SK-N-SH (cell line): ENCODE measurements around the gene SH2B2. TPM values are rescaled to one million over a fixed set of nuclear protein-coding genes. Genes with fewer than 3 reads are reported as not detected.

ENCODE experiments used
- CTCF ChIA-PET: fragments of 300-600, 350-600 bp; formaldehyde crosslinking; extraction: SDS; loops from one replicate; lab custom pipeline; 2021; lab: Yijun Ruan, JAX
- POLR2A ChIA-PET: fragments of 350-600 bp; sonication (Branson Sonifier 250); formaldehyde crosslinking; extraction: SDS; loops from one replicate; lab custom pipeline; 2020; ENCODE audit warnings: antibody characterized with exemption, inconsistent platforms; lab: Yijun Ruan, JAX
- DNase-seq: peaks from one replicate; pipeline ENCODE4 v3.0.0; 2012
- H2AFZ ChIP-seq: fragments of 200-600 bp; sonication (generic); 2 replicates; pipeline ENCODE4 v1.8.1; 2016; ENCODE audit warnings: antibody characterized with exemption, mild to moderate bottlenecking, low read depth
- H3F3A ChIP-seq: fragments of 200-600 bp; sonication (generic); replicated peaks from 2 replicates; pipeline ENCODE3; 2016; ENCODE audit warnings: antibody characterized with exemption, mild to moderate bottlenecking; ENCODE audit not compliant: insufficient read depth
- H3K27ac ChIP-seq, 2 experiments: fragments of 200-500 bp in 1 of 2; fragments of 200-600 bp in 1 of 2; sonication (Bioruptor generic) in 1 of 2; sonication (generic), shearing (Covaris generic) in 1 of 2; 2 replicates each; pipeline versions ENCODE4 v1.5.1 to v1.6.1; 2014 to 2016; ENCODE audit warnings: low read depth in 2 of 2, inconsistent platforms in 1 of 2, low read length in 1 of 2, mild to moderate bottlenecking in 1 of 2, mixed read lengths in 1 of 2
- H3K27me3 ChIP-seq: fragments of 200-600 bp; sonication (generic), shearing (Covaris generic); 2 replicates; pipeline ENCODE4 v1.6.1; 2016; ENCODE audit warnings: mixed run types; ENCODE audit not compliant: insufficient read depth
- H3K36me3 ChIP-seq, 2 experiments: fragments of 200-500 bp in 1 of 2; fragments of 200-600 bp in 1 of 2; sonication (Bioruptor generic) in 1 of 2; sonication (generic) in 1 of 2; replicated peaks in 1 of 2; 2 replicates each; pipeline versions ENCODE3 to v1.5.1; 2014 to 2016; ENCODE audit warnings: low read length in 1 of 2, mild to moderate bottlenecking in 1 of 2; ENCODE audit not compliant: insufficient read depth in 2 of 2, control insufficient read depth in 1 of 2
- H3K4me1 ChIP-seq, 2 experiments: fragments of 200-500 bp in 1 of 2; fragments of 200-600 bp in 1 of 2; sonication (Bioruptor generic) in 1 of 2; sonication (generic), shearing (Covaris generic) in 1 of 2; 2 replicates each; pipeline versions ENCODE4 v1.5.1 to v1.6.1; 2014 to 2016; ENCODE audit warnings: low read depth in 1 of 2, low read length in 1 of 2, mixed run types in 1 of 2; ENCODE audit not compliant: insufficient read depth in 2 of 2, control insufficient read depth in 1 of 2
- H3K4me2 ChIP-seq: fragments of 200-600 bp; sonication (generic), shearing (Covaris generic); 2 replicates; pipeline ENCODE4 v1.6.1; 2017; ENCODE audit warnings: mixed run types
- H3K4me3 ChIP-seq, 2 experiments: fragments of 200-500 bp in 1 of 2; fragments of 200-600 bp in 1 of 2; sonication (Bioruptor generic) in 1 of 2; sonication (generic), shearing (Covaris generic) in 1 of 2; 2 replicates each; pipeline versions ENCODE4 v1.5.1 to v1.8.1; 2014 to 2016; ENCODE audit warnings: low read depth in 2 of 2, inconsistent platforms in 1 of 2, low read length in 1 of 2, mild to moderate bottlenecking in 1 of 2, mixed read lengths in 1 of 2, moderate library complexity in 1 of 2
- H3K79me2 ChIP-seq: fragments of 200-600 bp; sonication (generic); 2 replicates; pipeline ENCODE4 v1.8.1; 2017; ENCODE audit warnings: mild to moderate bottlenecking; ENCODE audit not compliant: insufficient read depth
- H3K9ac ChIP-seq: fragments of 200-600 bp; sonication (generic); 2 replicates; pipeline ENCODE4 v1.6.1; 2017; ENCODE audit warnings: mixed run types
- H3K9me2 ChIP-seq: fragments of 200-600 bp; sonication (generic); 2 replicates; pipeline ENCODE4 v1.6.1; 2017; ENCODE audit warnings: mixed run types
- H3K9me3 ChIP-seq: fragments of 200-600 bp; sonication (generic); 2 replicates; pipeline ENCODE4 v1.6.1; 2017; ENCODE audit warnings: mixed run types, mild to moderate bottlenecking, moderate library complexity
- H4K20me1 ChIP-seq: fragments of 200-600 bp; sonication (generic); 2 replicates; pipeline ENCODE4 v1.6.1; 2017; ENCODE audit warnings: mild to moderate bottlenecking, mixed run types; ENCODE audit not compliant: insufficient read depth
- EP300 ChIP-seq, 2 experiments: IDR thresholded peaks; 2 replicates each; pipeline versions ENCODE4 v1.4.0 to v1.6.1; 2012; ENCODE audit warnings: borderline replicate concordance in 1 of 2, low read depth in 1 of 2, low read length in 1 of 2
- EZH2phosphoT487 ChIP-seq: fragments of 200-600 bp; sonication (generic); IDR thresholded peaks from 2 replicates; pipeline ENCODE4 v1.6.1; 2017; ENCODE audit warnings: low read depth, mixed run types, mild to moderate bottlenecking, antibody characterized with exemption, moderate library complexity, borderline replicate concordance
- GABPA ChIP-seq: IDR thresholded peaks from 2 replicates; pipeline ENCODE4 v1.4.0; 2012; ENCODE audit warnings: low read depth, mild to moderate bottlenecking
- NFIC ChIP-seq: IDR thresholded peaks from 2 replicates; pipeline ENCODE4 v1.4.0; 2012; ENCODE audit warnings: borderline replicate concordance
- NRF1 ChIP-seq: IDR thresholded peaks from 2 replicates; pipeline ENCODE4 v1.6.1; 2012; ENCODE audit warnings: low read depth, mild to moderate bottlenecking, low read length
- PBX3 ChIP-seq: IDR thresholded peaks from 2 replicates; pipeline ENCODE4; 2012
- RAD21 ChIP-seq: IDR thresholded peaks from 2 replicates; pipeline ENCODE4 v1.6.1; 2012; ENCODE audit warnings: mild to moderate bottlenecking, low read length
- RCOR1 ChIP-seq: fragments of 150-350 bp; IDR thresholded peaks from 2 replicates; pipeline ENCODE4 v1.6.1; 2017; ENCODE audit warnings: antibody characterized with exemption, low read length
- SIN3A ChIP-seq: IDR thresholded peaks from 2 replicates; pipeline ENCODE4 v1.6.1; 2012; ENCODE audit warnings: low read depth, mild to moderate bottlenecking, low read length, moderate library complexity, borderline replicate concordance
- SMC3 ChIP-seq: IDR thresholded peaks from 2 replicates; pipeline ENCODE4 v1.6.1; 2012; ENCODE audit warnings: low read depth, low read length, improper control_type of control experiment
- USF1 ChIP-seq: IDR thresholded peaks from 2 replicates; pipeline ENCODE4 v1.4.0; 2012; ENCODE audit warnings: low read depth, borderline replicate concordance
- USF2 ChIP-seq: fragments of 150-350 bp; IDR thresholded peaks from 2 replicates; pipeline ENCODE4 v1.6.1; 2017; ENCODE audit warnings: antibody characterized with exemption, low read length, low read depth, borderline replicate concordance
- ZBTB33 ChIP-seq: IDR thresholded peaks from 2 replicates; pipeline ENCODE4 v1.4.0; 2012; ENCODE audit warnings: low read depth, borderline replicate concordance
- WGBS: methylation state at CpG from one replicate; pipeline ENCODE4 v1.1.6; 2017; ENCODE audit warnings: low lambda C conversion rate; 5-methylcytosine and 5-hydroxymethylcytosine counted together
- polyA plus RNA-seq, 3 experiments: library from polyadenylated mRNA; depleted of rRNA; stranded (reverse); fragments of >200 nt; gene quantifications; 2 replicates each; pipeline ENCODE4 v1.2.3, GENCODE V29; 2012
- TF ChIP-seq, protein P1 (sequence below): IDR thresholded peaks from 2 replicates; pipeline ENCODE4 v1.4.0; 2012; ENCODE audit warnings: low read depth

Gene SH2B2
- polyA plus RNA-seq, 1 of the 3 experiments (the other 2 are of a cell fraction) = 4.7 TPM

DNA sequence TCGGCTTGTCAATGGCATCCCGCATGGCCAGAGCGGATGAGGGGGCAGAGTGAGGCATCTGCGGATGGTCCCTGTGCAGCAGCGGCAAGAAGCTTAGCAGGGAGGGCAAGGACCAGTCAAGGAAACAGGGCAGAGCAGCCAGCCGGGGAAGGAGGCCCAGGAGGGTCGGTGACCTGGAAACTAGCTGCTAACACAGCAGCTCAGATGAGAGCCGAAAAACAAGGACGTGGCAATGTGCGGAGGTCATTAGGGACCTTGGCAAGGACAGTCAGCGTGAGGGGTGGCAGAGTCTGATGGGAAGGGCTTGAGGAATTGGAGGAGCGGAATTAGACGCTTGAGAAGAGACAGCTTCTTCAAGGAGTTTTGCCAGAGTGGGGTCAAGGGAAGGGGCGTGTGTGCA lies 20.1 kb upstream of the SH2B2 start:
- Histone ChIP-seq H3K4me2 (no peak overlapping the region), H3K27me3 (no peaks in the 10 kb centered on the region), H3K79me2 (no peaks in the 10 kb centered on the region), H3F3A (no peaks in the 10 kb centered on the region), H4K20me1 (no peaks in the 10 kb centered on the region; the same call in 1 of the 2 replicates), H3K9me2 (no peaks in the 10 kb centered on the region), H3K4me1 (peaks cover 0 to 18% of the 10 kb centered on the region in 2 experiments; a peak in 1 of 4 replicates), H3K9ac (no peak overlapping the region), H3K27ac (no peak overlapping the region), H3K4me3 (no peak overlapping the region), H2AFZ (no peak overlapping the region), H3K36me3 (no peaks in the 10 kb centered on the region), H3K9me3 (no peaks in the 10 kb centered on the region)
- ChIA-PET POLR2A (no interaction called here), CTCF (interaction anchor here (0.7 to 1.8 kb wide), 3 partner anchors 13 to 724 kb away, joined by 3 to 8 read pairs (median 3); no protein-coding TSS in a partner anchor)
- DNase-seq = no peak
- no peak for TF ChIP-seq USF1
- TF ChIP-seq SMC3 = no peak
- no peak for TF ChIP-seq ZBTB33
- no peak for TF ChIP-seq RAD21
- TF ChIP-seq, protein P1, sequence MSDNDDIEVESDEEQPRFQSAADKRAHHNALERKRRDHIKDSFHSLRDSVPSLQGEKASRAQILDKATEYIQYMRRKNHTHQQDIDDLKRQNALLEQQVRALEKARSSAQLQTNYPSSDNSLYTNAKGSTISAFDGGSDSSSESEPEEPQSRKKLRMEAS = no peak
- TF ChIP-seq EZH2phosphoT487 = no peak
- TF ChIP-seq SIN3A = no peak
- no peak for TF ChIP-seq GABPA
- no peak for TF ChIP-seq PBX3
- no peak for TF ChIP-seq NFIC
- TF ChIP-seq EP300 (IDR thresholded peaks at IDR 0.05; ENCODE audit: borderline replicate concordance in 1 of 2, low read depth in 1 of 2, low read length in 1 of 2) = no peak
- no peak for TF ChIP-seq NRF1
- no peak for TF ChIP-seq RCOR1
- no peak for TF ChIP-seq USF2
- WGBS = 90% methylated on average over 14 of the region's 14 CpGs
